ENCODE measurements around the gene SLC17A1. TPM values are rescaled to one million over a fixed set of nuclear protein-coding genes. Genes with fewer than 3 reads are reported as not detected.

SLC17A1 gene
- total RNA-seq, 1 donor from 2014 or later = not detected

GRCh38 chr6:25833136-25833535 is 1.3 kb upstream of the SLC17A1 start:
- no peak for DNase-seq (ENCODE audit: low spot score in 2 of 2)
- FAIRE-seq = no peak

- FAIRE-seq (no peak), DNase-seq (ENCODE audit: low spot score in 2 of 2) (no peak)
These were observed 818 bp upstream of the SLC17A1 start for GRCh38 chr6:25832670-25833069.

DNA sequence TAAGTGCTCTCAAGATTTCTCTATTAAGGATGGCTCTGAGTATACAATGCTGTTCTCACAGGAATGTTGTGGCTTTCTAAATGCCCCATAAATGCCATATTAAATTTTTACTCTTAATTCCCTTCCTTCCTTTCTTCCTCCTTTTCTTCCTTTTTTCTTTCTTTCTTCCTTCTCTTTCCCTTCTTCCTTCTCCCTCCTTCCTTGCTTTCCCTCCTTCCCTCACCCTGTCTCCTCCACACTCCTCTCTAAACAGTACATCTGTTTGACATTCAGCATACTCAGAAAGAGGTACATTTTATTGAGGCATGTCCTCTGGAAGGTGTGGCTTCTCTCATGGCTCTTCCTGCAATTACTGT is 433 bp upstream of the SLC17A1 start:
- no peak for FAIRE-seq
- no peak for DNase-seq (ENCODE audit: low spot score in 2 of 2)

- DNase-seq (ENCODE audit: low spot score in 2 of 2) (no peak), FAIRE-seq (no peak)
These were observed 1.4 kb downstream of the SLC17A1 start for GRCh38 chr6:25830458-25830857.

DNA sequence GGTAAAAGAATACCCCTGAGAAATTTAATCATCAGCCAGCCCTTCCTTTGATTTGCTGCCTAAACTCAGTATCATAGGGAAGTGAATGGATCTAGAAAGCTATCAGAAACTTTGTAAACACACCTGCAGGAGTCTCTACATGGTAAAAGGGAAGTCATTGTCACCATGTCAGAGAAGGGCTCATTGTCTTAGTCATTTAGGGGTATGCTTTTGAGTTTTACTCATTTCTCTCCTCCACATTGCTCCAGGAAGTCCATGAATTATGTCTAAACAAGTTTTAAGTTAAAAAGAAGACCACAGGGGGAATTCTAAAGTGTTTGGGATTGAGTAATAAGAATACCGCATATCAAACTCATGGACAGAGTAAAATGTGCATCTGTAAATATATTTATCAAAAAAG is 2.5 kb downstream of the SLC17A1 start:
- FAIRE-seq (no peak), DNase-seq (ENCODE audit: low spot score in 2 of 2) (no peak)

- no peak for FAIRE-seq
- no peak for DNase-seq (ENCODE audit: low spot score in 2 of 2)
These were observed 10.5 kb downstream of the SLC17A1 start for GRCh38 chr6:25821341-25821740.

DNA sequence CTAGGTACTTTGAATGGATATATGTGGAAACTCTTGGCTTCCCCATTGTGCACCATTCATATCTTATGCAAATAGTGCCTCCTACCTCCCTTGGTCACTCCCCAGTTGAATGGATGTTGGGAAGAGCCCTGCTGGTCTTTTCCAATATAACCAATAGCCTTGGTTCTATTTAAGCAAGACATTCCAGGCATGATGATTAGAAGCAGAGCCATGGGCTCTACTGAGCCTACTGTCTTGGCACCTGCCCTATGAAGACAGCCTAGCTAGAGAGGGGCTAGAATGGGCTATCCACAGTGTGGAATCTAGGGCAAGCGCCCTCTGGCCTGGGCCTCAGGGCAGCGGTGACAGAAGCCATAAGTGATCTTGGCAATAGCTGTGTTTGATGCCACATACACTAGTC is 15.6 kb downstream of the SLC17A1 start:
- DNase-seq (ENCODE audit: low spot score in 2 of 2) (no peak), FAIRE-seq (no peak)

DNA sequence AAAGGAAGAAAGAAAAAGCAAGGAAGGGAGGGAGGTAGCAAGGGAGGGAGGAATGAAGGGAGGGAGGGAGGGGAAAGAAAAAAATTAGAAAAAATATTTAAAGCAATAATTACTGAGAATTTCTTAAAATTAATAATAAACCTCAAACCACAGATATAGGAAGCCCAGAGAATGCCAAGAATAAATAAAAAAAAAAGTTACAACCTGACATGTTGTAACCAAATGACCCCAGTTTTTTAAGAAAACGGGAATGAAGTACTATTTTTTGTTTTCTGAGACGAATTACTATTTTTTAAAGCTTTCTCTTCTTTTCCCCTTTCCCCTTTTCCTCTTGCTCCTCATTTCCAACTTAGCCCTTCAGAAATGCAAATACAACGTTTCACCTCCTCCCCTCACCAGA is 16.7 kb downstream of the SLC17A1 start:
- DNase-seq (ENCODE audit: low spot score in 2 of 2) = no peak
- FAIRE-seq = no peak

DNA sequence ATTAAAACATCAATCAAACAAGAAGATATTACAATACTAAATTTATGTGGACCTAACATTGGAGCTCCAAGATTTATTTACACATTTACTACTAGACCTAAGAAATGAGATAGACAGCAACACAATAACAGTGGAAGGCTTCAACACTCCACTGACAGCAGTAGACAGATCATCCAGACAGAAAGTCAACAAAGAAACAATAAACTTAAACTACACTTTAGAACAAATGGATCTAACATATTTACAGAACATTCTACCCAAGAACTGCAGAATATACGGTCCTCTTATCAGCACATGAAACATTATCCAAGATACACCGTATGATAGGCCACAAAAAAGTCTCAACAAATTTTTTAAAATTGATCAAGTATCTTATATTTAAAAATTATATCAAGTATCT is 27.0 kb downstream of the SLC17A1 start:
- FAIRE-seq (no peak), DNase-seq (ENCODE audit: low spot score in 2 of 2) (no peak)

- DNase-seq (ENCODE audit: low spot score in 2 of 2) (no peak), FAIRE-seq (no peak)
These were observed 30.4 kb downstream of the SLC17A1 start for GRCh38 chr6:25801436-25801835.

GRCh38 chr6:25794784-25795183 is 37.1 kb downstream of the SLC17A1 start:
- no peak for DNase-seq (ENCODE audit: low spot score in 2 of 2)
- FAIRE-seq = no peak

GRCh38 chr6:25793970-25794369 is 37.9 kb downstream of the SLC17A1 start:
- DNase-seq (ENCODE audit: low spot score in 2 of 2) (no peak), FAIRE-seq (no peak)

GRCh38 chr6:25792016-25792415 is 39.8 kb downstream of the SLC17A1 start:
- DNase-seq (ENCODE audit: low spot score in 2 of 2) (no peak), FAIRE-seq (no peak)

DNA sequence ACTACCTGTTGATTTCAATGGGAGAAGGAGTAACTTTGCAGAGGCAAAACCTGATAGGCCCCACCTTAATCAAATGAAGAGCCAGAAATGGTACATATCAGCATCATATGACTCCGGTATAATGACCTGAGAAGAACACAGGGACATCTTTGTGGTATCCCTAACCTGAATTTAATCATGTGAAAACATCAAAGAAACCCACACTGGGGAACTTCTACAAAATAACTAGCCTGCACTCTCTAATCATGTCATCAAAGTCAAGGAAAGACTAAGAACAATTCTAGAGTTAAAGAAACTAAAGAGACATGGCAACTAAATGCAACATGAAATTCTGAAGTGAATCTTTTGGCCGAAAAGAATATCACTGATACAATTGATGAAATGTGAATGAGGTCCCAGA is 42.4 kb downstream of the SLC17A1 start:
- DNase-seq (ENCODE audit: low spot score in 2 of 2) (no peak), FAIRE-seq (no peak)

- no peak for FAIRE-seq
- no peak for DNase-seq (ENCODE audit: low spot score in 2 of 2)
These were observed 43.4 kb downstream of the SLC17A1 start for GRCh38 chr6:25788305-25788922.

- FAIRE-seq (no peak), DNase-seq (ENCODE audit: low spot score in 2 of 2) (no peak)
These were observed 44.4 kb downstream of the SLC17A1 start for GRCh38 chr6:25787428-25787827.

- no peak for FAIRE-seq
These were observed 50.7 kb downstream of the SLC17A1 start for GRCh38 chr6:25781134-25781533.

GRCh38 chr6:25777856-25778649 is 53.8 kb downstream of the SLC17A1 start:
- no peak for FAIRE-seq
- no peak for DNase-seq (ENCODE audit: low spot score in 2 of 2)

More at GRCh38 chr6:25781134-25781533, 50.7 kb downstream of the SLC17A1 start:
- DNase-seq (ENCODE audit: low spot score in 2 of 2) = no peak

GRCh38 chr6:25777031-25777430 is 54.8 kb downstream of the SLC17A1 start:
- DNase-seq (ENCODE audit: low spot score in 2 of 2) (no peak), FAIRE-seq (no peak)

- no peak for DNase-seq (ENCODE audit: low spot score in 2 of 2)
- no peak for FAIRE-seq
These were observed 57.6 kb downstream of the SLC17A1 start for GRCh38 chr6:25774120-25774715.

DNA sequence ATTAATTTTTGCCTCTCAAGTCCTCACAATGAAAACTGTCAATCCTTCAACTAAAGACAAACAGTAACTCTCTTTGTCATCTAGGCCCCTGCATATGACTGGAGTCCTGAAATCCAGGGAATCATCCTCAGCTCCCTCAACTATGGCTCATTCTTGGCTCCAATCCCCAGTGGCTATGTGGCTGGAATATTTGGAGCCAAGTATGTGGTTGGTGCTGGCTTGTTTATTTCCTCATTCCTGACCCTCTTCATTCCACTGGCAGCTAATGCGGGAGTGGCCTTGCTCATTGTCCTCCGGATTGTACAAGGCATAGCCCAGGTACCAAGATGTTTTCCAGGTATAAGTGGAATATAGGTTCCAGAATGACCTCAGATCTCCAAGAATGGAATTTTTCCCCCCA is 61.9 kb downstream of the SLC17A1 start:
- no peak for FAIRE-seq
- no peak for DNase-seq (ENCODE audit: low spot score in 2 of 2)

DNA sequence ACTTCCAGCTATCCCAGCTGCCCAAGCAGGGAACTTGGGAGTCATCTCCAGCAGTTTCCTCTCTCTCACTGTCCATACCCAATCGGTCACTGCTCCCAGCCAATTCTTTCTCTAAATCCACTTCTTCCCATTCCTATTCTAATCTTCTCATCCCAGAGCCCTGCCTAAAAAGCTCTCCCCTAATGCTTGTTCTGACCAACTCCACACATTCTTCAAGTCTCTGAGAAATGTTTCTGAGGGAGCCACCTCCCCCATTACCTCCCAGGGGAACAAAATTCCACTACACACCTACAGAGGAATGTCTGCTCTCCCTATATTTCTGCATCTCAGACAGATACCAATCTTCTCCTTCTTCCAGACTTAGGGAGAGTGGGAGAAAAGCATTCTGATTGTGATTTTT is 63.3 kb downstream of the SLC17A1 start:
- no peak for FAIRE-seq

More for the DNA sequence above, 63.3 kb downstream of the SLC17A1 start:
- no peak for DNase-seq (ENCODE audit: low spot score in 2 of 2)

Data from frontal cortex (tissue), 4 donors.